ENCODE results near the gene ZBTB8B.
A peak's percentile ranks its signal among the peaks of the same experiment; 100 is the strongest.
"Not testable (repeated sequence)": the region's sequence is repeated elsewhere in the genome, so short reads cannot be mapped to it uniquely, and the experiment has no call there.

ZBTB8B gene

DNA sequence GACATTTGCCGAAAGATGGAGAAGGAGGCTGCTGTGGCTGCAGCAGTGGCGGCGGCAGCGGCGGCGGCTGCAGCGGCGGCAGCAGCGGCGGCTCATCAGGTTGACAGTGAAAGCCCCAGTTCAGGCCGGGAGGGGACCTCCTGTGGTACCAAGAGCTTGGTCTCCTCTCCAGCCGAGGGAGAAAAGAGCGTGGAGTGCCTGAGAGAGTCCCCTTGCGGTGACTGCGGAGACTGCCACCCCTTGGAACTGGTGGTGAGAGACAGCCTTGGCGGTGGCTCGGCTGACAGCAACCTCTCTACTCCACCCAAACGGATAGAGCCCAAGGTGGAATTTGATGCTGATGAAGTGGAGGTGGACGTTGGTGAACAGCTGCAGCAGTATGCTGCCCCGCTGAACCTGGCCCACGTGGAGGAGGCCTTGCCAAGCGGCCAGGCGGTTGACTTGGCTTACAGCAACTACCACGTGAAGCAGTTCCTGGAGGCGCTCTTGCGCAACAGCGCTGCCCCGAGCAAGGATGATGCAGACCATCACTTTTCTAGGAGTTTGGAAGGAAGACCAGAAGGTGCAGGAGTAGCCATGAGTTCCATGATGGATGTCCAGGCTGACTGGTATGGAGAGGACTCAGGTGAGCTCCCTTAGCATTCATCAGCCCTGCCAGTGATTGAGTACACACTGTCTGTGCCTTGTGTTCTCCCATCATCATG is 6.3 kb downstream of the ZBTB8B start:
- no peak for DNase-seq

DNA sequence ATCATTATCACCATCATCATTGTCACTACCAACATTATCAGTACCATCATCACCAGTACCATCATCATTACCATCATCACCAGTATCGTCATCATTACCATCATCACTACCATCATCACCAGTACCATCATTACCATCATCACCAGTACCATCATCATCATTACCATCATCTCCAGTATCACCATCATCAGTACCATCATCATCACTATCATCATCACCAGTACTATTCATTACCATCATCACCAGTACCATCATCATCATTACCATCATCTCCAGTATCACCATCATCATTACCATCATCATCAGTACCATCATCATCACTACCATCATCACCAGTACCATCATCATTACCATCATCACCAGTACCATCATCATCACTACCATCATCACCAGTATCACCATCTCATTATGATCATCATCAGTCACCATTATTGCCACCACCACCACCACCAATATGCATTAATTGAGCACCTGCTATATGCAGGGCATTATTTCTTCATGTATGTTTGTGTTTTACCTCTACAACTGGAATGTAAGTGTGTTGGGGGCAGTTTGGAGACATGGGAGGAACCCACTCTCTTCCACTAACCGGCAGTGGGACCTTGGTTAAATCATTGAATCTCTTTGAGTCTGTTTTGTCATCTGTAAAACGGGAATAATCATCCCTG is 7.0 kb downstream of the ZBTB8B start:
- no peak for DNase-seq

DNA sequence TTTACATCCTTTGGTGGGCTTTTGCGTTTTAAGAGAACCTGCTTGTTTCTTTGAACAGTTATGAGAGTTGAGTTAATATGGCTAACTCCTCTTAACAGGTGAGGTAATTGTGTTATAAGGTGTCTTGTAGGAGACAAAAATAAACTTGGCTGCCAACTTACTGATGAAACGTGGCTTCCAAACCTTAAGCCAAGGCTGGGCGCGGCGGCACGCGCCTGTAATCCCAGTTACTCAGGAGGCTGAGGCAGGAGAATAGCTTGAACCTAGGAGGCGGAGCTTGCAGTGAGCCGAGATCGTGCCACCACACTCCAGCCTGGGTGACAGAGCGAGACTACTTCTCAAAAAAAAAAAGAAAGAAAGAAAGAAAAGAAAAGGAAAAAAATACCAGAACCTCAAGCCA is 8.1 kb downstream of the ZBTB8B start:
- not testable (repeated sequence) for DNase-seq

DNA sequence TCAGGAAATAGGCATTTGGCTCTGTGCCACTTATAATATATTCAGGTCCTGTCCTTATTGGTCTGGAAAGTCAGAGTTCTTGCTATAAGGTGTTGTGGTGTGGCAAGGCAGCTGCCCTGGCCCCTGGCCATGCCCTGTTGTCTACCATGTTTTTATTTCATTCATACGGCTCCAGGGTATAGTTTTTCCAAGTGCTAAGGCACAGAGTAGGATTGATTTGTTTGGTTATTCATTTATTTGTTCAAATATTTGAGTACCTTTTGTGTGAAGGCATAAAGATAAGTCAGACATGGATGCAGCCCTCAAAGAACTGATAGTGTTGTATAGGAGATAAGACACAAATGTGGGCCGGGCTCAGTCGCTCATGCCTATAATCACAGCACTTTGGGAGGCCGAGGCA is 10.1 kb downstream of the ZBTB8B start:
- no peak for DNase-seq

DNA sequence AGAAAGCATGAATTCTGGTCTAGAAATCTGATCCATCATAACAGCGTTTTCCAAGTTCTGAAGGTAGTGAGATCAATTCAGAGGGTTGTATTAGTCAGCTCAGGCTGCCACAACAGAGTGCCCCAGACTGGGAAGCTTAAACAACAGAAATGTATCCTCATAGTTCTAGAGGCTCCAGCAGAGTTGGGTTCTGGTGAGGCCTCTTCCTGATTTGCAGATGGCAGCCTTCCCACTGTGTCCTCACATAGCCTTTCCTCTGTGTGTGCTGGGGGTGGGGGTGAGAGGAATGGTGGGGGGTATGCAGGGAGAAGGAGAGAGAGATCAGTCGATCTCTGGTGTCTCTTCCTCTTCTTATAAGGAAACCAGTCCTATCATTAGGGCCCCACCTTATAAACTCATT is 15.1 kb downstream of the ZBTB8B start:
- no peak for DNase-seq

DNA sequence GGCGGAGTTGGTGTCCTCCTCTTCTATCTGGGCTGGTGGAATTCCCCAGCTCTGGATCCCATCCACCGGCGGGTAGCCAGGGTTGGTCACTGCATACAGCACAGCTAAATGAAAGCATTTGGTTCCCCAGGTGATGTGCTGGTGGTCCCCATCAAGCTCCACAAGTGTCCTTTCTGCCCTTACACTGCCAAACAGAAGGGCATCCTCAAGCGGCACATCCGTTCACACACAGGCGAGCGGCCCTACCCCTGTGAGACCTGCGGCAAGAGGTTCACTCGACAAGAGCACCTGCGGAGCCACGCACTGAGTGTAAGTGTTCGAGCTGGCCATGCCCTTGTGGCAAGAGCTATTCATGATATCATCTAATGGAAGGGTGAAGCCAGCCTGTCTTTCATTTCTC is 15.9 kb downstream of the ZBTB8B start:
- DNase-seq: no peak

DNA sequence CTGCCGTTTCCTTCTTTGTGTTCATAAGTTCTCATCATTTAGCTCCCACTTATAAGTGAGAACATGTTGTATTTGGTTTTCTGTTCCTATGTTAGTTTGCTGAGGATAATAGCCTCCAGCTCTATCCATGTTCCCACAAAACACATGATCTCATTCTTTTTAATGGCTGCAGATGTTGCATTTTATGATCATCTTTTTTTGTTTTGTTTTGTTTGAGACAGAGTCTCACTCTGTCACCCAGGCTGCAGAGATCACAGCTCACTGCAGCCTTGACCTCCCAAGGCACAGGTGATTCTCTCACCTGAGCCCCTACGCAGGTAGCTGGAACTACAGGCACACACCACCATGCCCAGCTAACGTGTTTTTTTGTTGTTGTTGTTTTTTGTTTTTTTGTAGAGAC is 16.9 kb downstream of the ZBTB8B start:
- not testable (repeated sequence) for DNase-seq

DNA sequence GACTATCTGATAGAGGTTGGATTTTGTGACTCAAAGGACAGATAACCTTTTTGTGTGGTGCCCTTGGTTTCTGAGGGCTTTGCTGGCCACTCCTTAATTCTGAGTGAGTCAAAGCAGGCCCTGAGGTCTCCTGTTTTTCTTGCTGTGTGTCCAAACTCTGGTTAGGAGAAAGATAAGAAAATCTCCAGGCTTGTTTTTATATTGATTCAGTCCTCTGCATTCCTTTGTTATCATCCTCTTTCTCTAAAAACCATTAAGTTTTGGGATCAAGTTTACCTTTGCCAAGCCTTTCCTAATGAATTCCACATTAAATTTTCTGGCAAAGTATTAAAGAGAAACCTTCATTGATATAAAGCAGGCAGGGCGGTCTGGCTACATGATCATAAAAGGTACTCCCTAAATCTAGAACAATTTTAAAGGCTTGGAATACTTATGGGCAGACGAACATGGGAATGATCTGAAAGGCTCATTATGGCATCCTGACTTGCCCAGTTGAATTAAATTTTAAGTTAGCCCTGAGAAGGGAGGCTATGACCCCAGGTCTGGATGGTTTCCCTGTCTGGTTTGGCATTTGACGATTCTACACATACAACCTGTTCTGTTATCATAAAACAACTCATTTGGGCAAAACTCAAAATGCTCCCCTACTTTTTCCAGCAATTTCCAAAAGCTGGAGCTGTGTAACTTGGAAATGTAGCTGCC is 20.8 kb downstream of the ZBTB8B start:
- no peak for DNase-seq

DNA sequence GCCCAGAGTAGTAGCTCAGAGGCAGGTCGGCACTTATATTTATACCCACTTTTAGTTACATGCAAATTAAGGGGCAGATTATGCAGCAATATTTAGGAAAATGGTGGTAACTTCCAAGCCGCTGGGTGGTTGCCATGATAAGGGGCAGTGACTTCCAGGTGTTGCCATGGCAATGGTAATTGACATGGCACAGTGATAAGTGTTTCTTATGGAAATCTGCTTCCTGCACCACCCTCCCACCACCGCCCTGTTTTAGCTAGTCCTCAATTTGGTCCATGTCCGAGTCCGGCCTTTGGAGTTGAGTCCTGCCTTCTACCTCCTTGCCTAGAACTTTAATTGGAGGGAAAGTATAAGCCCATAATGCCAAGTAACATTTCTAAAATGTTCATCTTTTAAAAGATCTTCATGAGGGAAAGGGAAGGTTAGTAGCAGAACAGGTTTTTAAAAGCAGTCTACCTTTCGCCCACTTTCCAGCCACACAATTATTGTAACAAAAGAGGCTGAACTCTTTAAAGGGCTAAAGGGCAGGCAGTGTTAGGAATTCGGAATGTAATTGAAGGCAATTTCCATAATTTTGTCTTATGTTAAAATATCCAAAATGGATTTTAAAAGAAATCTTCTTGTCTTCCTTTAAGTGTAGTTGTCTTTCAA is 21.7 kb downstream of the ZBTB8B start:
- no peak for DNase-seq

DNA sequence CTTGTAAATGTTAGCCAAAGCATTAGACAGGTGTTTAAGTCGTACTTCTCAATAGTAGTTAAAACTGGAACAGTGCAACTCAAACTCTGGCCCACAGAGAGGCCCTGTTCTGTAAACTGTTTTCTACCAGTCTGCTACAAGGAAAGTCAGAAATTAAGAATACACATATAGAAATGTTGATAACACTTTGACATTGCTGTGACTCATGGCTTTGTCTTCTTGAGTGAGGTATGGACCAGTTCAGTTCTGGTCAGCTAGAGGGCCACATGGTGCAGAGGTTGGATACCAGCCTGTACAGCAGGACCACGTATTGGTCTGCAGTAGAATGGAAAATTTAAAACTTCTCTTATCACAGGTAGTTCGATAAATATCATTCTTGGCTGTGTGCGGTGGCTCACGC is 22.3 kb downstream of the ZBTB8B start:
- peak; percentile 39 for DNase-seq

DNA sequence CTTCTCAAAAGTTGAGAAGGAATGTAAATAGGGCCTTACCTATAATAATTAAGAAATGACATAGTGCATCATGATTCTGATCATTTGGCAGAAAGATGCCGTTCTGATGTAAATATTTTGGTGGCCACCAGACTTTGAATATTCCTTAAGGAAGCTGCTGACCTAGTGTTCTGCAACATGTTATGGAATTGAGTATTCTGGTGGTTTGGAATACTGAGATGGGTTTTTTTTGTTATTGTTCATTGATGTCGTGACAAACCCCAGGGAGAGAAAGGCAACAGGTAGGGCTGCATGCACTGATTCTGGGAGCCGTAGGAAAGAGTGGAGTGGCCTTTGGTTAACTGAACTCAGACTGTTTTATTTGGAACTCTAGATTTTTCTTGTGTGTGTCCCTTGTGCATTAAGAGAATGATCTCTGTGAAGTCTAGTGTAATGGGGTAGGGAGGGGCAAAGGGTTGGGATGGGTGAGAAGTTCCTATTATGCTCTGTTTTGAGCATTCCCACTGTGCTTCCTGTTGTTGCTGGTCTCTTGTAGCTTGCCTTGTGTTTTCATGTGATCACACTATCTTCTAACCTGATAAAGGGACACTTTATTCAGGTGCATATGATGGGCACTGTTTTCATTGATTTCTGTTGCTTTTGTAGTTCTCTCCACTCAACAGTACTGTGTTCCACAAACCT is 25.0 kb downstream of the ZBTB8B start:
- no peak for DNase-seq

DNA sequence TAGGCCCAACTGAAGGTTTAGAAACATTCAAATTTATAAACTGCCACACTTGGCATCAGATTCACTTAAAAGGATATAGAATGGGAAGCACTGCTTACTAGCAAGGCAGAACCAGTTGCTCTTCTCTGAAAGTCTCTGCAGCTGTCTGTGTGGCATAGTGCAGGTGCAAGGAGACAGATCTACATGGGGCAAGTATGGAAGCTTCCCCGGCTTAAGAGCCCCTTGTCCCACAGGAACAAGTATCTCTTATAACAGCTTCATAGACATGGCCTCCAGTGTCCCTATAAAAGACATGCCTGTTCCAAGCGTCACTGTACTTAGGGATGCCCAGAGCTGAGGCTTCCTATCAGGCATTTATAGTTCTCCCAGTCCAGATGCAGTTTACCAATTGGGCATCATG is 26.5 kb downstream of the ZBTB8B start:
- no peak for DNase-seq

DNA sequence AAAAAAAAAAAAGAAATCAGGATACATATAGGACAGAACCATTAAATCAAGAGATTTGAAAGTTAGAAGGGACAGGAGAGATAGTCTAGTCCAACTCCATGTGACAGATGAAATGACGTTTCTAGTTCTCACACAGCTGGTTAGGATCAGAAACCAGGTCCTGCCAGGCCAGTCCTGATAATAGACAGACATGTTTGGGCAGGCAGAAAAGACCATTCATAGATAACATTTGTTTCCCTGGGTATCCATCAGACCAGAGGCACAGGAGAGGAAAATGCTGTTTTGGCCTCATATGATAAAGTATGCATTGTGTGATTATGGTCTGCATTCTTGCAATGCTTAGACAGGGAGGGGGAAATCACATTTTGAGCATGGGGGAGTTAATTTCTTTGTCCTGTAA is 29.3 kb downstream of the ZBTB8B start:
- DNase-seq: peak; percentile 70

DNA sequence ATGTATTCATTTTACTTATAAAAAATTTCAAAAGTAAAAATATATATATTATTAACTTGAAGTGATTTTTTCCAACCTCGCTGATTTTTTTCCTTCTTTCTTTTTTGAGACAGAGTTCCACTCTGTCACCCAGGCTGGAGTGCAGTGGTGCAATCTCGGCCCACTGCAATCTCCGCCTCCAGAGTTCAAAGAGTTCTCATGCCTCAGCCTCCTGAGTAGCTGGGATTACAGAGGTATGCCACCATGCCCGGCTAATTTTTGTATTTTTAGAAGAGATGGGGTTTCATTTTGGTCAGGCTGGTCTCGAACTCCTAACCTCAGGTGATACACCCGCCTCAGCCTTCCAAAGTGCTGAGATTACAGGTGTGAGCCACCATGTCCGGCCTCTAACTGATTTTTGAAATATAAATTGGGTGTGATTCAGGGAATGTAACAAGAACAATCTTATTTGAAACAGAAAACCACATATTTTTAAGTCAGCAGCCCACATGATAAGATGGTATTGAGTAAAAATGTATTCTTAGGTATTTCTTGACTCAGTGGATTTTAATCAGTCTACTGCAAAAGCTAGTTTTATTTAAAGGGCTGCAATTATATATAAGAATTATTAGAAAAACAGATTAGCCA is 30.0 kb downstream of the ZBTB8B start:
- DNase-seq: no peak

DNA sequence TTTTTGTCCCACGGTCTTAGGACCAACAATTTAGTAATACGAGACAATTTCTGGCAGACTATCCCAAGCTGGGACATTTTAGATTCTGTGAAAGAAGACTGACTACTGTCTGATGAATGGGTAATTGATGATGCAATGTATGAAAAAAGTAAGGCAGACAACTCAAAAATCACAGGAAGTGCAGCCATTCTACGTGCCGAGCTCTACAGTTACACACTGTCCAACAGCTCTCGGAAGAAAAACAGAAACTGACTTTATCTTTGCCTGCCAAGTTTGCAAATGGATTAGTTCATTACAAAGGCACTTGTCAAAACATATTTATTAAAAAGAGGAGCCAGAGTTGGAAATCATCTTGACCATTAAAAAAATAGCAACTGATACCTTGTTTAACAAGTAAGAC is 31.3 kb downstream of the ZBTB8B start:
- peak; percentile 78 for DNase-seq

DNA sequence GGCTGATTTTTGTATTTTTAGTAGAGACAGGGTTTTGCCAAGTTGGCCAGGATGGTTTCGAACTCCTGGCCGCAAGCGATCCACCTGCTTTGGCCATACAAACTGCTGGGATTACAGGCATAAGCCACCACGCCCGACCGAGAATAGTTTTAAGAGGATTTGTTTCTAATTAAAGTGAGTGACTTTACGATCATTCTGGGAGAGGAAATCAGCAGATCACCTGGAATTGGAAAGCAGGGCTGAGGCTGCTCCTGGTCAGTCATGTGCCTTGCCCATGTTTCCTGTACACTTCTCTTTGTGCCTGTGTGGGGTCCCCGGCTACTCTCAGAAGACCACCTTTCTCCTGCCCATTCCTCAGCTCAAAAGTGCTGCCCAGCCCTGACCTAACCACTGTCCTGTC is 33.9 kb downstream of the ZBTB8B start:
- DNase-seq: no peak

DNA sequence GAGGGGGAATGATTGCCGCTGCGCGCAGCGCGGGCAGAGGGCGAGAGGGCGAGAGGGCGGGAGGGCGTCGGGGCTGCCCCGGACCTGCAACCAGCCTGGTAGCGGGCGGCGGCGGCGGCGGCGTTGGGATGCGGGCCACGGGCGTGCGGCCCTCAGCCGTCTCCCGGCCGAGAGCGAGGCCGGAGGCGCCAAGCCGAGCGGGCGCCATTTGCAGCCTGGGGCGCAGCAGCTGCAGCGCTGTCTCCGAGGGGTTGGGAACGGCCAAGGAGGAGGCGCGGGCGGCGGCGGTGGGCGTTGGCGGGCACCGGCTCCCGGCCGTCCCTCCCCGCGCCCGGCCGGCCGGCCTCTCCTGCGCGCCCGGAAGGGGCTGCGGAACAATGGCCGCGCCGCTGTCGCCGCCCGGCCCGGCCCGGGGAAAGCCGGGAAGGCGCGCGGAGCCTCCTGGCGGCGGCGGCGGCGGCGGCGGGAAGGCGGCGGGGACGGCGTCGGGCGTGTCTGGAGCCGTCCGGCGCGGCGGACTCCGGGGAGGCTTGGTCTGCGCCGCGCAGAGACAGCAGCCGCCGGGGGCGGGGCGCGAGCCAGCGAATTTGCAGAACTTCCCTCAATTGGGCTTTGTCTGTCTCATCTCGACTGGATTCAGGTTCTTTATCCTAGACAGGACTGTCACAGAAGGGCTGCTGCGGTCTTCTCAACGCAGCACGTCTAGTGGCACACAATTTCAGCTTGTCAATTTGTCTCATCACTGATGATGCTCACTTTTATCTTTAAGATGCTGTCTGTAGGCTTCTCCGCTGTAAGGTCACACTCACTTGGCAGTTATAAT is 35.7 kb downstream of the ZBTB8B start:
- peak; percentile 86 for DNase-seq

DNA sequence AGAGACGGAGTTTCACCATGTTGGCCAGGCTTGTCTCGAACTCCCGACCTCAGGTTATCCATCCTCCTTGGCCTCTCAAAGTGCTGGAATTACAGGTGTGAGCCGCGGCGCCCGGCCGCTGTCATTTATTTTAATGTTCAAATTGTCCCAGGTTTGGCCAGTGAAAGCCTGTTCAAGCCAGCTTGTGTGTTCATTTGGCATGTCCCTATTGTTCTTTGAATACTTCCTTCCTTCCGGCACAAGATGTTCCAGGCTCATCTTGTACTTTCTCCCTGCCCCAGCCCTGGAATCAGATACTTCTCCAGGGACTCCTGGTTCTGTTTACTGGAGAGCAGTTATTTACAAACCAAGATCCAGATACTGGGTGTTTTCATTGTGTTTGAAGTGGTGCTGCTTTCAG is 37.0 kb downstream of the ZBTB8B start:
- DNase-seq: no peak

DNA sequence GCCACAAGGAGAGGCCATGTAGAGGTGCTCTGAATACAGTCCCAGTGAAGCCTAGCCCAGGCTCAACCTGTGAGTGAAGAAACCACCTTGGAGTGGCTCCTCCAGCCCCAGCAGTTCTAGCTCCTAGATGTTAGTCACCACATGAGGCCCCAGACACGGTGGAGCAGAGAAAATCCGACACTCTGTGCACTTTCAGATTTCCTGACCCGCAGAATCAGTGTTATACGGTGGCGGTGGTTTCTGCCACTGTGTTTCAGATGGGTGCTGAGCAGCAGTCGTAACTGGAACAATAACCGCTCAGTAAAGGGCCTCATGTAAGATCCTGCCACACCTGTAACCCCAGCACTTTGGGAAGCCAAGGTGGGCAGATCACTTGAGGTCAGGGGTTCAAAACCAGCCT is 38.3 kb downstream of the ZBTB8B start:
- no peak for DNase-seq

DNA sequence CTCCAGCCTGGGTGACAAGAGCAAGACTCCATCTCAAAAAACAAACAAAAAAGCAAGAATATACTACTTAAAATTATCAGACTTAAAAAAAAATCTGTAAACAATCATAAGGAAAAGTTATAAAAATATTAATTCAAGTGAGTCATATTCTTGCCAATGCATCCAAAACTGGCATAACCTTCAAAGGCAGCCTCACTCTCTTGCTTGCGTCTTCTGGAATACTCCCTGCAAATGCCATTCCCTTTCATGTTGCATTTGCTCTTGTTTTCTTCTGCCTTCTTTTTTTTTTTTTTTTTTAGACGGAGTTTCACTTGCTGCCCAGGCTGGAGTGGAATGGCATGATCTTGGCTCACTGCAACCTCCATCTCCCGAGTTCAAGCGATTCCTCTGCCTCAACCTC is 42.1 kb downstream of the ZBTB8B start:
- DNase-seq: no peak

DNA sequence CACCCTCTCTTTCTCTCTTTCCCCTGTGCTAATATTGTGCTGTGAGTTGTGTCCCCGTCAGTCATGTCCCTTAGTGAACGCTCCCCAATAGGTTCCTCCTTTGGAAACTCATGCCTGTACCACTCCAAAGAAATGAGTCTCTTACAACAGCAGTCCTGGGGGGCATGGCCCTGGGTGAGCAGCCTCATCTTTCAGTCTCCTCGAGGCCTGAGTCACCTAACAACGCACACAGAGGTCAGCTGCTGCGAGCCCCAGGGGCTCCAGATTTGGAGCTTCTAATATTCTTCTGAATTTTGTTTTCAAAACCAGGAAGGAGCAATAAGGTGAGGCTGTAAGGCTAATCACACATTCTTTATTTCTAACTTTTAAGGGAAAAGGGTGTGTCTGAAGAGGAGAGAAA is 43.9 kb downstream of the ZBTB8B start:
- DNase-seq: no peak

DNA sequence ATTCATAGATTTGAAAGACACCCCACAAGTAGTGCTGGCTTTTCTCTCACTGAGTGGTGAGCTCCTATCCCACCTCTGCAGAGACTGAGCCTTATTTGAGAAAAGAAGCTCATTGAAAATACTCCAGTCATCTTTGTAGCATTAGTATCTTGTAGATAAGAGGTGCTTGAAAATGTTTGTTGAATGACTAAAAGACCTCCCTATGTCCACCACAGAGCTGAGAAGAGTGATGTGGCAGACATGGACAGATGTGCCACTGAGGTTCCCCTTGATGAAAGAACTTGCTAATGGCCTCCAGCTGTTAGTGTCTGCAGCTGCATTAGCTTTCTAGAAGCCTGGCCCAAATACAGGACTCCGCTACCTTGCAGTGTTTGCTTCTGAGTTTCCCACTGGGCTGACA is 45.1 kb downstream of the ZBTB8B start:
- no peak for DNase-seq

Data from OCI-M1 (cell line).